Osteoblast (primary cell): Measurements from ENCODE around the gene TGM6. TPM values are rescaled to one million over a fixed set of nuclear protein-coding genes. Genes with fewer than 3 reads are reported as not detected.

Experiments
- DNase-seq: peaks from one replicate; pipeline ENCODE4 v3.0.0; 2011; ENCODE audit warnings: low spot score, mixed read lengths; ENCODE audit not compliant: insufficient read length; ENCODE audit errors: missing footprints
- H2AFZ ChIP-seq: 2 replicates; pipeline ENCODE4 v1.6.0; 2011; ENCODE audit warnings: mild to moderate bottlenecking, low read length
- H3K27ac ChIP-seq: 2 replicates; pipeline ENCODE4 v1.5.1; 2011; ENCODE audit warnings: mild to moderate bottlenecking, low read depth, low read length, moderate library complexity
- H3K27me3 ChIP-seq: 2 replicates; pipeline ENCODE4 v1.6.0; 2012; ENCODE audit warnings: mild to moderate bottlenecking, control low read depth, inconsistent platforms, low read length, moderate library complexity; ENCODE audit not compliant: insufficient read depth
- H3K36me3 ChIP-seq: 2 replicates; pipeline ENCODE4 v1.5.1; 2011; ENCODE audit warnings: mild to moderate bottlenecking, low read length, control low read depth, moderate library complexity; ENCODE audit not compliant: insufficient read depth
- H3K4me1 ChIP-seq: 2 replicates; pipeline ENCODE4 v1.5.1; 2011; ENCODE audit warnings: mild to moderate bottlenecking, low read length, control low read depth, moderate library complexity; ENCODE audit not compliant: insufficient read depth
- H3K4me2 ChIP-seq: 2 replicates; pipeline ENCODE4 v1.6.0; 2011; ENCODE audit warnings: mild to moderate bottlenecking, low read length; ENCODE audit not compliant: insufficient read depth
- H3K4me3 ChIP-seq: fragments of 200-600 bp; sonication (generic); 3 replicates; pipeline ENCODE4 v1.5.1; 2012; ENCODE audit warnings: mild to moderate bottlenecking, low read length, inconsistent platforms; ENCODE audit not compliant: insufficient read depth
- H3K79me2 ChIP-seq: 2 replicates; pipeline ENCODE4 v1.6.0; 2012; ENCODE audit warnings: mild to moderate bottlenecking, low read length, control low read depth, inconsistent platforms; ENCODE audit not compliant: insufficient read depth
- H3K9me3 ChIP-seq: 2 replicates; pipeline ENCODE4 v1.5.1; 2011; ENCODE audit warnings: low read depth, low read length, control low read depth
- H4K20me1 ChIP-seq: 2 replicates; pipeline ENCODE4 v1.6.0; 2012; ENCODE audit warnings: mild to moderate bottlenecking, low read length, control low read depth; ENCODE audit not compliant: insufficient read depth
- CTCF ChIP-seq: IDR thresholded peaks from 2 replicates; pipeline ENCODE4 v1.5.1; 2011; ENCODE audit warnings: mild to moderate bottlenecking, low read depth, low read length, moderate library complexity; ENCODE audit errors: extremely low read depth
- total RNA-seq: library from RNA; depleted of rRNA; stranded (reverse); fragments of >200 nt; gene quantifications from 2 replicates; pipeline ENCODE4 v1.2.3, GENCODE V29; 2012

The TGM6 gene
- total RNA-seq, 1 donor = not detected

GRCh38 chr20:2398449-2398848, 17.7 kb downstream of the TGM6 start:
- H3K4me2 ChIP-seq = no peak overlapping the region
- no peaks in the 10 kb centered on the region for H4K20me1 ChIP-seq
- no peaks in the 10 kb centered on the region for H3K36me3 ChIP-seq
- H3K27me3 ChIP-seq = peaks cover 3% of the 10 kb centered on the region
- H3K4me3 ChIP-seq = no peak overlapping the region
- TF ChIP-seq CTCF = no peak
- no peak overlapping the region for H2AFZ ChIP-seq
- no peaks in the 10 kb centered on the region for H3K79me2 ChIP-seq
- no peaks in the 10 kb centered on the region for H3K4me1 ChIP-seq
- H3K9me3 ChIP-seq = peaks cover 4% of the 10 kb centered on the region
- H3K27ac ChIP-seq = no peak overlapping the region
- no peak for DNase-seq

GRCh38 chr20:2399390-2399789, 18.7 kb downstream of the TGM6 start:
- Histone ChIP-seq H3K27ac (no peak overlapping the region), H3K27me3 (peaks cover 3% of the 10 kb centered on the region), H2AFZ (no peak overlapping the region), H3K4me2 (no peak overlapping the region), H3K9me3 (peaks cover 4% of the 10 kb centered on the region), H4K20me1 (no peaks in the 10 kb centered on the region), H3K4me3 (no peak overlapping the region), H3K36me3 (no peaks in the 10 kb centered on the region), H3K4me1 (no peaks in the 10 kb centered on the region), H3K79me2 (no peaks in the 10 kb centered on the region)
- DNase-seq = peak; percentile 56
- no peak for TF ChIP-seq CTCF

DNA sequence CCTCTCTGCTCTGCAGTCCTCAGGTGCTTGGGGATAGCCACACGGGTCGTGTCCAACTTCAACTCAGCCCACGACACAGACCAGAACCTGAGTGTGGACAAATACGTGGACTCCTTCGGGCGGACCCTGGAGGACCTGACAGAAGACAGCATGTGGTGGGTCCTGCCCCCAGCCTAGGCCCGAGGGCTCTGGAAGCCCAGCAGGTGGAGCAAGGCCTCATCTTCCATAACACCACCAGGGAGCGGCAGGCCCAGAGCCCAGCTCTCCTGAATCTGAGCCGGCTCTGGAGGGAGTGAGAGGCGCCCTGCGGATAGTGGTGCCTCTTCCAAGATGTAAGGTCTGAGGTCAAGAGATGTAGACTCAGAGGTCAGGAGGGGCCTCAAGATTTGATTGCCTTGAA, 19.6 kb downstream of the TGM6 start:
- no peaks in the 10 kb centered on the region for H3K36me3 ChIP-seq
- H3K4me1 ChIP-seq = no peaks in the 10 kb centered on the region
- H3K4me2 ChIP-seq = no peak overlapping the region
- H3K79me2 ChIP-seq = no peaks in the 10 kb centered on the region
- H3K9me3 ChIP-seq = peaks cover 5% of the 10 kb centered on the region
- H4K20me1 ChIP-seq = no peaks in the 10 kb centered on the region
- no peak overlapping the region for H3K4me3 ChIP-seq
- peak; percentile 53 for DNase-seq
- no peak overlapping the region for H2AFZ ChIP-seq
- H3K27me3 ChIP-seq = peaks cover 3% of the 10 kb centered on the region
- no peak overlapping the region for H3K27ac ChIP-seq
- no peak for TF ChIP-seq CTCF

- no peak for TF ChIP-seq CTCF
- H2AFZ ChIP-seq = no peak overlapping the region
These were observed 20.8 kb downstream of the TGM6 start for GRCh38 chr20:2401527-2401926.

More at GRCh38 chr20:2401527-2401926, 20.8 kb downstream of the TGM6 start:
- Histone ChIP-seq H3K27me3 (peaks cover 3% of the 10 kb centered on the region), H3K79me2 (no peaks in the 10 kb centered on the region), H3K4me2 (no peak overlapping the region), H3K4me1 (no peaks in the 10 kb centered on the region), H4K20me1 (no peaks in the 10 kb centered on the region), H3K9me3 (peaks cover 6% of the 10 kb centered on the region), H3K27ac (no peak overlapping the region), H3K36me3 (no peaks in the 10 kb centered on the region), H3K4me3 (no peak overlapping the region)
- no peak for DNase-seq
